ENCODE measurements around the gene KCNH1. TPM values are rescaled to one million over a fixed set of nuclear protein-coding genes. Genes with fewer than 3 reads are reported as not detected.

The KCNH1 gene
- total RNA-seq, 2 donors from 2014 or later: 3.2 to 3.5 TPM

GRCh38 chr1:210775289-210775688, 358.7 kb downstream of the KCNH1 start:
- TF ChIP-seq CTCF (conservative IDR thresholded peaks at IDR 0.05): no peak
- Mint-ChIP-seq H3K4me3 (no peak overlapping the region), H3K27me3 (ENCODE audit: insufficient read depth) (no peaks in the 10 kb centered on the region), H3K9me3 (no peaks in the 10 kb centered on the region), H3K27ac (no peak overlapping the region), H3K4me1 (peaks cover 10% of the 10 kb centered on the region), H3K36me3 (ENCODE audit: low read depth) (no peaks in the 10 kb centered on the region)
- no peak overlapping the region for H3K9ac ChIP-seq (ENCODE audit: extremely low read depth, low read length, poor library complexity, severe bottlenecking)
- H3K4me1 ChIP-seq (ENCODE audit: control insufficient read depth, insufficient read depth, low read length): no peaks in the 10 kb centered on the region
- no peak overlapping the region for H3K4me3 ChIP-seq (ENCODE audit: low read length)
- WGBS, 2 experiments (ENCODE audit: insufficient coverage in 1 of 2, insufficient read length in 1 of 2): 90 to 93% methylated on average over 4 to 6 of the region's 6 CpGs
- DNase-seq: no peak
- H3K27ac ChIP-seq (ENCODE audit: low read depth, low read length): no peak overlapping the region
- no peaks in the 10 kb centered on the region for H3K36me3 ChIP-seq (ENCODE audit: control insufficient read depth, insufficient read depth, low read length)
- H3K27me3 ChIP-seq (ENCODE audit: control insufficient read depth, insufficient read depth, low read length, poor library complexity, severe bottlenecking): no peaks in the 10 kb centered on the region
- no peaks in the 10 kb centered on the region for H3K9me3 ChIP-seq (ENCODE audit: control insufficient read depth, low read length)

GRCh38 chr1:210773450-210773849, 360.5 kb downstream of the KCNH1 start:
- no peak overlapping the region for H3K9ac ChIP-seq (ENCODE audit: extremely low read depth, low read length, poor library complexity, severe bottlenecking)
- Mint-ChIP-seq H3K27me3 (ENCODE audit: insufficient read depth) (no peaks in the 10 kb centered on the region), H3K9me3 (no peaks in the 10 kb centered on the region), H3K4me3 (no peak overlapping the region), H3K27ac (no peak overlapping the region), H3K4me1 (peaks cover 10% of the 10 kb centered on the region), H3K36me3 (ENCODE audit: low read depth) (no peaks in the 10 kb centered on the region)
- no peak overlapping the region for H3K27ac ChIP-seq (ENCODE audit: low read depth, low read length)
- TF ChIP-seq CTCF (conservative IDR thresholded peaks at IDR 0.05): no peak
- no peaks in the 10 kb centered on the region for H3K36me3 ChIP-seq (ENCODE audit: control insufficient read depth, insufficient read depth, low read length)
- H3K4me3 ChIP-seq (ENCODE audit: low read length): no peak overlapping the region
- DNase-seq: no peak
- no peaks in the 10 kb centered on the region for H3K4me1 ChIP-seq (ENCODE audit: control insufficient read depth, insufficient read depth, low read length)
- H3K27me3 ChIP-seq (ENCODE audit: control insufficient read depth, insufficient read depth, low read length, poor library complexity, severe bottlenecking): no peaks in the 10 kb centered on the region
- H3K9me3 ChIP-seq (ENCODE audit: control insufficient read depth, low read length): no peaks in the 10 kb centered on the region
- WGBS, 2 experiments (ENCODE audit: insufficient coverage in 1 of 2, insufficient read length in 1 of 2): 88 to 100% methylated on average over 1 to 2 of the region's 2 CpGs

GRCh38 chr1:210771131-210771530, 362.8 kb downstream of the KCNH1 start:
- Histone ChIP-seq H3K9ac (ENCODE audit: extremely low read depth, low read length, poor library complexity, severe bottlenecking) (no peak overlapping the region), H3K9me3 (ENCODE audit: control insufficient read depth, low read length) (no peaks in the 10 kb centered on the region), H3K27ac (ENCODE audit: low read depth, low read length) (no peak overlapping the region), H3K36me3 (ENCODE audit: control insufficient read depth, insufficient read depth, low read length) (no peaks in the 10 kb centered on the region), H3K4me1 (ENCODE audit: control insufficient read depth, insufficient read depth, low read length) (no peaks in the 10 kb centered on the region), H3K4me3 (ENCODE audit: low read length) (no peak overlapping the region), H3K27me3 (ENCODE audit: control insufficient read depth, insufficient read depth, low read length, poor library complexity, severe bottlenecking) (no peaks in the 10 kb centered on the region)
- Mint-ChIP-seq H3K9me3 (no peaks in the 10 kb centered on the region), H3K27ac (no peak overlapping the region), H3K4me3 (no peak overlapping the region), H3K27me3 (ENCODE audit: insufficient read depth) (no peaks in the 10 kb centered on the region), H3K4me1 (peaks cover 10% of the 10 kb centered on the region), H3K36me3 (ENCODE audit: low read depth) (no peaks in the 10 kb centered on the region)
- 90 to 100% methylated on average over 1 to 5 of the region's 5 CpGs for WGBS, 2 experiments (ENCODE audit: insufficient coverage in 1 of 2, insufficient read length in 1 of 2)
- TF ChIP-seq CTCF (conservative IDR thresholded peaks at IDR 0.05): no peak
- no peak for DNase-seq

Measured in endodermal cell (in vitro differentiated cells).